Measurements from ENCODE around the gene SHC4. TPM values are rescaled to one million over a fixed set of nuclear protein-coding genes. Genes with fewer than 3 reads are reported as not detected.

The SHC4 gene
- total and polyA plus RNA-seq, 9 of the 15 experiments (the other 6 are each of a cell fraction or from before 2014, with no cell fraction given): 0.43 to 1.2 (median 0.67) TPM

- no peak for TF ChIP-seq ZBTB11 (CRISPR knock-in tag; IDR thresholded peaks at IDR 0.05)
- TF ChIP-seq CBX1 (IDR thresholded peaks at IDR 0.05; ENCODE audit: low read depth): no peak
- no peak for TF ChIP-seq ZNF274 (IDR thresholded peaks at IDR 0.05; ENCODE audit: borderline replicate concordance, low read depth, low read length)
- TF ChIP-seq NR1H2 (CRISPR knock-in tag; IDR thresholded peaks at IDR 0.05): no peak
- no peak for TF ChIP-seq ZNF449 (CRISPR knock-in tag; IDR thresholded peaks at IDR 0.05)
- TF ChIP-seq SIX5 (IDR thresholded peaks at IDR 0.05; ENCODE audit: borderline replicate concordance in 1 of 2, insufficient read depth in 1 of 2, low read depth in 1 of 2, low read length in 2 of 2): no peak
These were observed 25.8 kb downstream of the SHC4 start (continued) for GRCh38 chr15:48937886-48938285.

Data from K562 (cell line).